Nasal cavity respiratory epithelium epithelial cell of viscerocranial mucosa (primary cell): ENCODE data around the gene STXBP1. TPM values are rescaled to one million over a fixed set of nuclear protein-coding genes. Genes with fewer than 3 reads are reported as not detected.

Experiments
- total RNA-seq: library from RNA; depleted of rRNA; stranded (reverse); fragments of >200 nt; gene quantifications from 2 replicates; pipeline ENCODE4 v1.2.3, GENCODE V29; 2014

Gene STXBP1
- 10.9 and 18.9 TPM in 2 replicates for total RNA-seq

GRCh38 chr9:127611899-127612790, at the start of gene STXBP1:
Gene STXBP1, plus strand, starts transcription at chr9:127612277. Its CDS starts 127 bp downstream, at chr9:127612404.

GRCh38 chr9:127706836-127707241, 94.8 kb downstream of the STXBP1 start, which contains the start of gene CFAP157:
Gene CFAP157, plus strand, starts transcription at chr9:127706988. Its CDS starts 44 bp downstream, at chr9:127707032.

GRCh38 chr9:127715470-127716337, 103.6 kb downstream of the STXBP1 start, which contains the start of the genes PTRH1 and TTC16:
Gene PTRH1, minus strand, starts transcription at chr9:127715663. Its CDS starts 24 bp downstream, at chr9:127715639.
Gene TTC16, plus strand, starts transcription at chr9:127716079. Its CDS starts 67 bp downstream, at chr9:127716146.

GRCh38 chr9:127734747-127735529, 122.9 kb downstream of the STXBP1 start, which contains the start of gene TOR2A:
Gene TOR2A, minus strand, starts transcription at chr9:127735294. Its CDS starts 24 bp downstream, at chr9:127735270.

Other genes with a start within 250 kb of the STXBP1 start
- 12.3 and 14.7 TPM in 2 replicates for gene SLC2A8, start 215.1 kb upstream of the STXBP1 start, total RNA-seq
- 10.3 and 13.0 TPM in 2 replicates for gene ZNF79, start 187.9 kb upstream of the STXBP1 start, total RNA-seq
- 1,510 and 2,865 TPM in 2 replicates for gene RPL12, start 160.9 kb upstream of the STXBP1 start, total RNA-seq
- gene LRSAM1, start 160.8 kb upstream of the STXBP1 start, total RNA-seq = 10.3 and 14.8 TPM in 2 replicates
- gene CFAP157, start 94.7 kb downstream of the STXBP1 start, total RNA-seq = 0.07 TPM in 1 of 2 replicates, not detected in the other
- 16.0 and 24.9 TPM in 2 replicates for gene PTRH1, start 103.4 kb downstream of the STXBP1 start, total RNA-seq
- gene TTC16, start 103.8 kb downstream of the STXBP1 start, total RNA-seq = not detected in 2 replicates
- 2.7 and 7.3 TPM in 2 replicates for gene TOR2A, start 123.0 kb downstream of the STXBP1 start, total RNA-seq
- under 0.01 and 0.07 TPM in 2 replicates for gene SH2D3C, start 166.4 kb downstream of the STXBP1 start, total RNA-seq
- gene CDK9, start 173.8 kb downstream of the STXBP1 start, total RNA-seq = 74.5 and 80.0 TPM in 2 replicates
- 42.7 and 60.6 TPM in 2 replicates for gene FPGS, start 190.6 kb downstream of the STXBP1 start, total RNA-seq
- 0.34 and 2.3 TPM in 2 replicates for gene ENG, start 242.4 kb downstream of the STXBP1 start, total RNA-seq